HG02885 (cell line): ENCODE results near the gene PRKCA.
"Not testable (repeated sequence)": the region's sequence is repeated elsewhere in the genome, so short reads cannot be mapped to it uniquely, and the experiment has no call there.

ENCODE experiments used
- ATAC-seq: cut with Tn5 transposase; IDR thresholded peaks from one replicate; pipeline ENCODE4 v1.9.1; 2021; ENCODE audit warnings: mild to moderate bottlenecking; ENCODE audit not compliant: unreplicated experiment, poor library complexity

PRKCA gene

GRCh38 chr17:66301864-66302741 is at the start of gene PRKCA:
TSS of gene PRKCA (plus strand) at chr17:66302613.
- ATAC-seq = peak; percentile 83

- not testable (repeated sequence) for ATAC-seq
Observed at GRCh38 chr17:66253458-66253857, 49.0 kb upstream of the PRKCA start.

GRCh38 chr17:66255112-66255511 is 47.3 kb upstream of the PRKCA start:
- no peak for ATAC-seq

DNA sequence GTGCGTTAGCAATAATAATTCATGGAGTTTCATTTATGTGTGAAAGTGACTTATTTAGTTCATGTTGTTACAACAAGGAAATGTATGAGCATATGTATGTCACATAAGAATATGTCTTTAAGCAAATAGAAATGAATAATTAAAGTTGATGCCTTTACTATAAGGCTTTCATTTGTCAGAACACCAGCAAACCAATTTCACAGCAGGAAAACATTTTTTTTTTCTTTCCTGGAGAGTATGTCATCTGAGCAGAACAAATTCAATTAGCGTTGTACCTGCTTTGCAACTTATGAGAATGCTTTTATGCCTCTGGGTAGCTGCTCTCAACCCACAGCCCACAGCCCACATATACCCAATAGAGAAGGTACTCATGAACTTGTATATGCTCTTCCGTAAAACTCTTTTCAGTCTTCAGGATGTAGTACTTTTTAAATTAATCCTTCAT is 46.9 kb upstream of the PRKCA start:
- ATAC-seq = no peak

DNA sequence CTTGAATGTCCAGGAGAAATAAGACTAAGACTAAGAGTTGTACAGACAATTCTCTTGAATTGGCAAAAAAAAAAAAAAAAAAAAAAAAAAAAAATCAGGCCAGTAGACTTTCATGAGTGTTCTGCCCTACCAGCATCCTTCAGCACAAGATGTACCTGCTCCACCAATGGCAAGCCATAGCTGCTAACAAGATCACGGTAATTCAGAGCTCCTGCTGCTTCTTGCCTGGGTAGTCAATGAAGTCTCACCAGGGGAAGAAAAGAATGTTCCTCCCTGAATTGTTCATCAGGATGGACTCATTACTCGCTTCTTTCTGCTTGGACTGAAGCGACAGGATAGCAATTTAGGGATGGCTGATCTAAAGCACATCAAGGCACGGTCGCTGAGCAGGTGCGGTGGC is 42.1 kb upstream of the PRKCA start:
- ATAC-seq = no peak

GRCh38 chr17:66260688-66261087 is 41.7 kb upstream of the PRKCA start:
- ATAC-seq = no peak

GRCh38 chr17:66262767-66263166 is 39.6 kb upstream of the PRKCA start:
- ATAC-seq = no peak

DNA sequence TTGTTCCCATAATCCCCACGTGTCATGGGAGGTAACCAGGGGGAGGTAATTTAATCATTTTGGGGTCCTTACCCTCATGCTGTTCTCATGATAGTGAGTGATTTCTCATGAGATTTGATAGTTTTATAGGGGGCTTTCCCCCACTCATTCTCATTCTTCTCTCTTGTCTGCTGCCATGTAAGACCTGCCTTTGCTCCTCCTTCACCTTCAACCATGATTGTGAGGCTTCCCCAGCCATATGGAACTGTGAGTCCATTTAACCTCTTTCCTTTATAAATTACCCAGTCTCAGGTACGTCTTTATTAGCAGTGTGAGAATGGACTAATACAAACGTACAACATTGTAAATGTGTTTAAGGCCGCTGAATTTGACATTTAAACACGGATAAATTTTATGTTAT is 37.7 kb upstream of the PRKCA start:
- ATAC-seq = no peak

GRCh38 chr17:66268247-66268927 is 34.0 kb upstream of the PRKCA start:
- ATAC-seq = no peak

GRCh38 chr17:66270106-66270505 is 32.3 kb upstream of the PRKCA start:
- ATAC-seq = no peak

- ATAC-seq = no peak
Observed at GRCh38 chr17:66271512-66271911, 30.9 kb upstream of the PRKCA start.

DNA sequence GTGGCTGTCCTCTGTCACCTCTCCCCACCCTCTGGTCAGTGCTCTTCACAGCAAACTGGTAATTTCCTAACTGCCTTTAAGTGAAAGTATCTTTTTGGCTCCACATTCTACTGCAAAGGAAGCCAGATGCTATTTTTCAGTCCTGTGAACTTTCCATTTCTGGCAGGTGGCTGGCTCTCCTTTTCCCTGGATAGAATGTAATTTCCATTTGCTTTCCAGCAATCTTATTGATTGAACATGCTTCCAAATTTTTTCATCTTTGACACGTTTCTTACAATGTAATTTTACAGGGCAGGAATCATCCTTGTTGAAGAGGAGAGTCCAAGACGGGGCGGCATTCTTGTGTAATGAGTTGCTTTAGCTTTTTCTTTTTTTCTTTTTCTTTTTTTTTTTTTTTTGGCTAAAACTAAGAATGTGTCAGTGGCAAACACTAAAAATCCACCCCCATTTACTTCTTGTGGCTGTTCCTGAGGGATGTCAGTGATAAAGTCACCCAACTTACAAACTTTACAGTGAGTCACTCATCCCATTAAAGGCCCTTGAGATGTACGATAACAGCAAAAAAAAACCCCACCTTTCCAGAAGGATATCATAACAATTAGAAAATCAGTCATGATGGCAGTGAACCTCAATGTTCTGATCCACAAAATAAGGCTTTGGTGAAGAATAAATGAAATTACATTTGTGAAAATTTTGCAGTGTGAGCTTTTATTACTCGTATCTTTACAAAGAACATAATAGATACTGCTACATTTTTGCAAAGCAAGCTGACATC is 29.4 kb upstream of the PRKCA start:
- no peak for ATAC-seq

DNA sequence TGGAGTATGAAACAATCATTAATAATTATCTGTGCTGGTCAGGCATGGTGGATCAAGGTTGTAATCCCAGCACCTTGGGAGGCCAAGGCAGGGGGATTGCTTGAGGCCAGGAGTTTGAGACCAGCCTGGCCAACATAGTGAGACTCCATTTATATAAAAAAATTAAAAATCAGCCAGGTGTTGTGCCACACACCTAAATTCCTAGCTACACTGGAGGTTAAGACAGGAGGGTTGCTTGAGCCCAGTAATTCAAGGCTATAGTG is 28.9 kb upstream of the PRKCA start:
- ATAC-seq = no peak

DNA sequence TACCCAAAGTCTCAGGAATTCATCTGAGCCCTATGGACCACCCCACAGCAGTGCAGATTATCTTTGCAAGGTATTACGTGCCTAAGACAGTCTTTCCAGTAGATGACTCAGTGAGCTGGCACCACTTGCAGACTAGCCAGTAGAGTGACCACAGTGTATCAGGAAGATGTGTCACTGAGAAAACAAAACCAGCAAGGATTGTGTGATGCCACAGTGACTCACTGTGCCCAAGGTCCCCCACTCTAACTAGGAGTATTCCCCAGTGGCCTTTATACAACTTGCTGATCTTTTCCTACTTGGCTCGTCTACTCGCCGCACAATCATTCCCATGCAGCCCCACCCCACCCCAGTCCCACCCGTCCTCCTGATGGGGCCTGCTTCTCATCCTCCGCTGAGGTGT is 26.8 kb upstream of the PRKCA start:
- ATAC-seq = no peak

DNA sequence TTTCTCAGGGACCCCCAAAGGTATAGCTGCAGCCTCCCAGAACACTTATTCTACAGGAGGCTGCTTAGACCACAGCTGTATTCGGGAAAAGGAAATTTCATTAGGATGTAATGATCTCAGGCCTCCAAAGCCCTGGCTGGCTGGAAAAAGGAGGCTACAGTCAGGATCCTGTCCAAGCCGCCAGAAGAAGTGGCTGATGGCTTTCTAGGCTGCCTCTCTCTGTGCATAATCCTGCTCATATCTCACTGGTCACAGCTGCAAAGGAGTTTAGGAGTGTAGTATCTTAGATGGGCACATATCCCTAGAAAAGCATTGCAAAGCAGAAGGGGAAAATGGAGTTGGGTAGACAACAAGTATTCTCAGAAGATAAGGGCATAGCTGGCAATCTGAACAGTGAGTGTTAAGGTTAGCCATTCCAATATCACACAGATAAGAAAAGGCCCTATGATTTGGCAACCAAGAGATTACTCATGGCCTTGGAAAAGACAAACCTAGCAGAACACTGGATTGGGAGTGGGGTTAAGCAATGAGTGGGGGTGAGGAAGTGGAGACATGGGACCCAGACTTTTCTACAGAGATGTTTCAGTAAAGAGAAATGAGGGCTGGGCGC is 26.0 kb upstream of the PRKCA start:
- ATAC-seq = no peak

GRCh38 chr17:66277191-66277590 is 25.2 kb upstream of the PRKCA start:
- no peak for ATAC-seq

GRCh38 chr17:66281661-66282369 is 20.6 kb upstream of the PRKCA start:
- ATAC-seq = no peak

- no peak for ATAC-seq
Observed at GRCh38 chr17:66283296-66283934, 19.0 kb upstream of the PRKCA start.

GRCh38 chr17:66283971-66284370 is 18.4 kb upstream of the PRKCA start:
- ATAC-seq = no peak

DNA sequence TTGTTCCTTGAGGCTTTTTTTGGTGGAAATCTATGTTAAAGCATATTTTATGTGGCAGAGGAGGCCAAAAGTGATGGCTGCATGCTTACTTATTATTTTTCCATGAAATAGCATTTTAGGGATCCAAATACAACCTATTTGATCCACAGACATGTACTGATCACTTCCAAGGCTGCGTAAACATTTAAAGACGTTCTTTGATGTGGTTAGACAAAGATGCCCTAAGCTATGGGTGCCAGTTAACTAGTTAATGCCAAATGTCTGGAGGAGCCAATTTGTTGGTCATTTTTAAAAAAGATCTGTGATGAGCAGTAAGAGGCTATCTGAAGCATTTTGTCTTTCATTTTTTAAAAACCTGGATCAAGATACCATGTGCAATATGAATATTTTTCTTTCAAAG is 17.3 kb upstream of the PRKCA start:
- no peak for ATAC-seq
